Measurements from ENCODE around the gene MPRIP.

- no peak for TF ChIP-seq MEIS1 (CRISPR knock-in tag; IDR thresholded peaks at IDR 0.05; ENCODE audit: borderline replicate concordance)
- TF ChIP-seq ZNF513 (tag by site-specific recombination; IDR thresholded peaks at IDR 0.05) = no peak
- no peak for TF ChIP-seq YY1 (tag by site-specific recombination; IDR thresholded peaks at IDR 0.05)
- TF ChIP-seq SP2 (tag by site-specific recombination; IDR thresholded peaks at IDR 0.05) = no peak
- TF ChIP-seq CTCF (tag by site-specific recombination; IDR thresholded peaks at IDR 0.05) = no peak
- TF ChIP-seq MYNN (tag by site-specific recombination; IDR thresholded peaks at IDR 0.05; ENCODE audit: borderline replicate concordance) = no peak
These were observed 73.4 kb downstream of the MPRIP start for GRCh38 chr17:17115620-17116019.
